ENCODE results near the gene B3GALT5.
"Not testable (repeated sequence)": the region's sequence is repeated elsewhere in the genome, so short reads cannot be mapped to it uniquely, and the experiment has no call there.

Gene B3GALT5, protein sequence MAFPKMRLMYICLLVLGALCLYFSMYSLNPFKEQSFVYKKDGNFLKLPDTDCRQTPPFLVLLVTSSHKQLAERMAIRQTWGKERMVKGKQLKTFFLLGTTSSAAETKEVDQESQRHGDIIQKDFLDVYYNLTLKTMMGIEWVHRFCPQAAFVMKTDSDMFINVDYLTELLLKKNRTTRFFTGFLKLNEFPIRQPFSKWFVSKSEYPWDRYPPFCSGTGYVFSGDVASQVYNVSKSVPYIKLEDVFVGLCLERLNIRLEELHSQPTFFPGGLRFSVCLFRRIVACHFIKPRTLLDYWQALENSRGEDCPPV

DNA sequence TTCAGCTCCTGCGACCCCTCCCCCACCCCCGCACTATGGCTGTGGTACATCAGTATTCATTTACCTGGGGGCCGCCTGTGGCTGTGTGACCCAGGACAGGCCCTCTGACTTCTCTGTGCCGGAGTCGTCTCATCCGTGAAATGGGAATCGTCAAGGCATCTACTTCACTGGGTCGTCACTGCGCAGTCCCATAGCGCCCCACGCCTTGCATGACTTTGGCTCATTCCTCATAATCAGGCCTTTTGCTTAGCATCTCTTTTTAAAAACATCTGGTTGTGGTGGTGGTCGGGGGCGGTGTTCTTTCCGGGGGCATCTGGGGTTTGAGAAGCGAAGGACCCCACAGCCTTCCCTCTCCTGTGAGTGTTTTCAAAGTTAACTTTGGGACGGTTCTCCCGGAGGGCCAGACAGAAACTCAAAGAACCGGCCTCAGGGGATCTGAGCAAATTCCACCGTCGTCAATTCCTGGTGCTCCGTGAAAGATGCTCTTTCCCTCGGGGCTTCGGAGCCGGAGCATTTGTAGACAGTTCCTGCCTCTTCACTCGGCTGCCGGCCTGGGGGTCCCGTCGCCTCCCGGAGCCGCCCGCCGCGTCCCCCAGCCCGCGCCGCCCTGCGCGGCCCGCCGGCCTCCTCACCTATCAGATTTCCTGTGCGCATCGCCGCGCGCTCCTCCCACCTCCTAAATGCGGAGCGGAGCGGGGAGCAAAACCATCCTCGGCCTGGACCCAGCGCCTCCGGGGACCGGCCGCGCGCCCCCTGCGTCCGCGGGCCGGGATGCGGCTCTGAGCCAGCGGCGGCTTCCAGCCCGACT is at the start of gene B3GALT5:
TSS of gene B3GALT5 (plus strand) at position 708 of the 808 bp plus-strand sequence. CDS start 47,620 bp downstream, outside the sequence.
- DNase-seq (ENCODE audit: extremely low spot score, insufficient read length, low read depth), result no peak
- FAIRE-seq, result no peak

DNA sequence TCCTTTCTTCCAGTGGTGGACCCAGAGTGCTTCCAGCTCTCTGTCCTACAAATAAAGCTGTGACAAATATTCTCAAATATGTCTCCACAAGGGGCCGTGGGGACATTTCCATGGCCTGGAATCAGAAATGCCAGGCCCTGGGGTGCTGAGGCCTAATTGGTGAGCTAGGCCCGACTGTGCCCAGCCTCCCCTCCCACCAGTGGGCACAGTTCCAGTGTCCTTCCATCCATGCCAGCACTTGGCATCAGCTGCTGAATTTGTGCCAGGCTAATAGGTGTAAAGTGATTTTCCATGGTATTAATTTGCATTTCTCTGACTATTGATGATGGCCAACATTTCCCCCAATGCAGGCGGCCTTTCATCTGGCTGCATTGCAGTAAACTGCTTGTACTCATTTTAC is 48.5 kb upstream of the B3GALT5 start:
- no peak for FAIRE-seq
- no peak for DNase-seq (ENCODE audit: extremely low spot score, insufficient read length, low read depth)

DNA sequence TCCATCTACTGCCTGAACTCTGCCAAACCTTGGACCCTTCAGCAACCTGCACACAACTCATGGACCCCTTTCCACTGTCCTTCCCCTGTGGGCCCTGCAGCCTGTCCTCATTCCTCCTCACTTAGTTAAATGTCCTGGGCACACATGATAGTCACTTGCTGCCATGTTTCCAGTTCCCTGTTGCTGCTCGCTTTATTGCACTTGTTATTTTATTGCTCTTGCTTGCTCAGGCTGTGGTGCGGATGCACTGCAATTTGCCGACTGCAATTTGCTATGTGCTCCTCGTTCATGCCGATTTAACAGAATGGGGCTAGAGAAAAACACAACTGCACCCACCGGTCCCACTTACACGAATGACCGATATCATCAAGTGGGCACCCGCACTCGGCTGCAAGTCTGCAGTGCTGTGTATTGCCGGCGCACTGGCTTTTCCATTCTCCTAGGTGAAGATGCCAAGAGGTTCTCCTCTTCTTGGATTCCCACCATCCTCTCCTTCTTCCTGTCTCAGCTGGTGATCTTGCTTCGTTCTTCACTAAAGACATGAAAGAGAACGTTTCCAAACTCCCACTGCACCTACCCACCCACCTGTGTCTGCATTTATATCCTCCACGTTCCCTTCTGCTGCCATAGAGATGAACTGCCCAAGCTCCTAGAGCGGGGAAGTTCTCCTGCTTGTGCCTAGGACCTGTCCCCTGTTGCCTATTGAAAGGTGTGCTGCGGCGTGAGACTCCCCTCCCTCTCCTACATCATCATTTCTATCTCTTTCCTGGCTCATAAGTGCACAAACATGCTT is 45.4 kb upstream of the B3GALT5 start:
- FAIRE-seq (no peak), DNase-seq (ENCODE audit: extremely low spot score, insufficient read length, low read depth) (no peak)

DNA sequence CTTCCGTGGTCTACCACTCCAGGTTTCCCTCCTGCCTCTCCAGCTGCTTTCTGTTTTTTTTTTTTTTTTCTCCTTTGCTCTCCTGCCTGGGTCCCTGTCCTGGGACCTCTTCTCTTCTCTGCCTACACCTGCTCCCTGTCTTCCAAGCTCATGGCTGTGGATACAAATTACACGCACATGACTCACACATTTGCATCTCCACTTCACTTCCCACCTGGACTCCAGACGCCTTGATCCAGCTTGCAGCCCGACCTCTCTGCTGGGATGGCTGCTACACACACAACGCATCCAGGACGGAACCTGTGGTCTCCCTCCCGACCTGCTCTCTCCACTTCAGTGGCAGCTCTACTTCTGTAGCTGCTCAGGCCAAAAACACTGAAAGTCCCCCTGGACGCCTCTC is 44.4 kb upstream of the B3GALT5 start:
- DNase-seq (ENCODE audit: extremely low spot score, insufficient read length, low read depth), result no peak
- FAIRE-seq, result no peak

DNA sequence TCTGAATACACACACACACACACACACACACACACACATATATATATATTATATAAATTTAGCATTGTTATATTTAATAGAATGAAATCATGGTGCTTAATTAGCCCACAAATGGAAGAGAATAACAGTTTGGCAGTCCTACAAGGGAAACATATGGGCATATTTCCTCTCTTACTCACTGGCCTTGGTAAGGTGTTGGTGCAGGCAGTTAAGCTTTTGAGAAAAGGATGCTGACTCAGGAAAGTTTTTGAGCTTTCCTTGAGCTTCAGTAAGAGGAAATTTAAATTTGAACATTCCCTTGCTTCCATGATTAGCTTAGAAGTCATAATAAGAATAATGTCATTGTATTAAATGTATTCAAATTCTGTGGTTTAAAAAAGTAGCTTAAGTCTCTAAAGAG is 37.0 kb upstream of the B3GALT5 start:
- no peak for FAIRE-seq

DNA sequence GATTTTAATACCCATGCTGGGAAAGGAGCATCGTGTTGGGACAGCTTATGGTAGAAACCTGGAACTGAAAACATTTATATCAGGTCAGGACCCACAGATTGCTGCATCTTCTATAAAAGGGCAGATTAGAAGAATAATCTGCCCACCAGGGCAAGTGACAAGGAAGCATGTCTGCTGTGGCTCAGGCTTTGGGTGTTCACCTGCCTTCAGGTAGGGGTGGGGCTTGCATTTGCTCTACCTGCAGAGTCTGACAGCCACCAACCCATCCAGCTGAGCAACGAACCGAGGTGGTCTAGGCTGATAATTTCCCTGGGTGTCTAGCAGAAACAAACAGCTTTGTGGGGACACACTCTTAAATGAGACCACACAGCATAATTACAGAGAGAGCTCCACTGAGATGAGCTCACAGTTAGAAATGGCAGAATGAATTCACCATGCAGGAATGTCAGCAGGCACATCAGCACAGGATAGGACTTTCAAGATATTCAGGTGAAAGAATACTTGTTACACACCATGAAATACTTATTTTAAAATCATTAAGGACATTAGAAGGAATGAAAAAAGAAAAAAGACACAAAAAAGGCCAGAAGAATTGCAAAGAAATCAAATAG is 36.1 kb upstream of the B3GALT5 start:
- FAIRE-seq, result no peak

More for the DNA sequence above, 37.0 kb upstream of the B3GALT5 start:
- no peak for DNase-seq (ENCODE audit: extremely low spot score, insufficient read length, low read depth)

DNA sequence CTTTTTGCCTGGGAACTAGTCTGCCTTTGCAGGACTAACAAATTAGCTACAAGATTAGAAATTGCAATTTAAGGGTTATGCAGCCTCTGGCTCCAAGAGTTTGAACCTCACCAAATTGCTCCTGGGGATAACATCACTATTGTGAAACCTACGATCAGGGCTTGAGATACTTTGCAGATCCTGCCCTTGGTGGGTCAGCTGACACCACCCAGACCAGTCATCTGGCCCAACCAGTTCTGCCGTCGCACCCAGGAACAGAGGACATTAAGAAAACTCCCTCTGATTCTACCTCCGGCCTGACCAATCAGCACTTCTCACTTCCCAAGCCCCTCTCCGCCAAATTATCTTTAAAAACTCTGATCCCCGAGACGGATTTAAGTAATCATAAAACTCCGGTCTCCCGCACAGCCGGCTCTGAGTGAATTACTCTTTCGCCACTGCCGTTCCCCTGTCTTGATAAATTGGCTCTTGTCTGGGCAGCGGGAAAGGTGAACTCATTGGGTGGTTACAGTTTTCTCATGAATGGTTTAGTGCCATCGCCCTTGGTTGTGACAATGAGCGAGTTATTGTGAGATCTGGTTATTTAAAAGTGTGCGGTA is 32.9 kb upstream of the B3GALT5 start:
- FAIRE-seq (no peak), DNase-seq (ENCODE audit: extremely low spot score, insufficient read length, low read depth) (no peak)

More for the DNA sequence above, 36.1 kb upstream of the B3GALT5 start:
- no peak for DNase-seq (ENCODE audit: extremely low spot score, insufficient read length, low read depth)

DNA sequence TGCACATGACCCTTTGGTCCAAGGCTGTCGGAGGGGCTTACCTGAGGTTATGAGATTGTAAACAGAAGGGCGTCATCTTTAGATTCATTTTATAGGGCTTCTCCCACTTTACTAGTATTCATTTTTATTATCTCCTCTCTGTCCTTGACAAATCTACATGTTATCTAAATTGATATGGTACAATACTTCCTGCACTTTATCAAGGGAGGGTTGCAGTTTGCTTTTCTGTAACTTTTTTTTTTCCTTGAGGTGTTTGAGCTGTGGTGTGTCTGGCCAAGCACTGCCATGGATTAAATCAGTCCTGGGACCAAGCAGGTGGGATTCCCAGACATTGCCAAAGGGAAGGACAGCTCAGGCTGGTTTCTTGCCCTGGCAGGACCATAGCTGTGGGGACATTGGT is 32.0 kb upstream of the B3GALT5 start:
- DNase-seq (ENCODE audit: extremely low spot score, insufficient read length, low read depth), result no peak
- FAIRE-seq, result no peak

DNA sequence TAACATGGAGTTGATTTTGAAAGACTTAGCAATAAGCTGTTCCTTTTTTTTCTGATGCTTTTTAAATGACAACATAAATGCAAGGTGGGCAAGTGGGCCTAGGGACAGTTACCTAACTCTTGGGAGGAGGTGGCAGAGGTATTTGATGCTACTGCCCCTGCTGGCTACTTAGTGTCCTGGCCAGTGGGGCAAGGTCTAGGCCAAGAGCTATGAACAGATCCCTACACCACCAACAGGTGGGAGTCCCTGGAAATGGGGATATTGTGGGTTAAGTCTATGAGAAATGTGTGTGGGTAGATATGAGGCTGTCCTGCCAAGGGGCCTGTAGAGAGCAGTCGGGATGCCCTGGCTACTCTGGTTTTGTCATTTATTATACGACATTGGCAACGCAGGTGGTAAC is 31.3 kb upstream of the B3GALT5 start:
- no peak for FAIRE-seq

DNA sequence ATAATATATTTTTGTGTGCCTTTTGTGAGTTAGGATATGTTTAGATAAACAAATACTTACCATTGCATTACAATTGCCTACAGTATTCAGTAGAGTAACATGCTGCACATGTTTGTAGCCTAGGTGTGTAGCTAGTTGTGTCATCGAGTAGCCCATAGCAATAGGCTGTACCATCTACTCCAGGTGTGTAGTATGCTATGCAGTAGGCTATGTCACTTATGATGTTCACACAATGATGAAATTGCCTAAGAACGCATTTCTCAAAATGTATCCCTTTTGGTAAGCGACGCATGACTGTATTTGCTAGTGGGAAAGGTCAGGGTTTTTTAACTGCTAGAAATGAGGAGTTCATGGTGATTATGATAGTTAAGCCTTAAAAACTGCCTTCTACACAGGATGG is 30.0 kb upstream of the B3GALT5 start:
- DNase-seq (ENCODE audit: extremely low spot score, insufficient read length, low read depth), result no peak
- no peak for FAIRE-seq

More for the DNA sequence above, 31.3 kb upstream of the B3GALT5 start:
- DNase-seq (ENCODE audit: extremely low spot score, insufficient read length, low read depth), result no peak

DNA sequence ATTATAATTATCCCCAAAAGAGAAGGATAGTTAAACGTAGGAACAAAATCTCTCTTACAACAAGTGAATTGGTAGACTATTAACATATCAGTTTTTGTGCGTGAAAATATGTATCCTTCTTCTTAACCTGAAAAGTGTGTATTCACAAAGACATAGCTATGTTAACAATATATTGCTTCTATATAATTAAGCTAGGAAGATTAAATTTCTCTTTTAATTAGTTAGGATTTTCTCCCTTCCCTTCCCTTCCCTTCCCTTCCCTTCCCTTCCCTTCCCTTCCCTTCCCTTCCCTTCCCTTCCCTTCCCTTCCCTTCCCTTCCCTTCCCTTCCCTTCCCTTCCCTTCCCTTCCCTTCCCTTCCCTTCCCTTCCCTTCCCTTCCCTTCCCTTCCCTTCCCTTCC is 29.2 kb upstream of the B3GALT5 start:
- DNase-seq (ENCODE audit: extremely low spot score, insufficient read length, low read depth); FAIRE-seq: not testable (repeated sequence)

DNA sequence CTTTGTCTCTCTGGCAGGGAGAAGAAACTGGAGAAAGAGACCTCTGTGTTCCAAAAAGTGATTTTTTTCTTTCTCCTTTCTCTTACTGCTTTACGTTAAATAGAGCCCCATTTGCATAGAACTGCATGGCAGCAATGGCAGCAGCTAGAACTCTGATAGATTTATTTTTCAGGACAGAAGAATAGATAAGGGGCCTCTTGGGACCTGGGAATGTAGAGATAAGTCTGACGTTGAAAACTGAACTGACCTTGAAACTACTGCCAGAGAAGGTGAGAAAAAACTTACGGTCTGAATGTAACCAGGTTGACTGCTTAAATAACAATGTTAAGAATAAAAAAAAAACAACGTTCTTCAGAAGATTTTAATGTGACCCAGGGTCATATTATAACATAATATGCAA is 25.4 kb upstream of the B3GALT5 start:
- DNase-seq (ENCODE audit: extremely low spot score, insufficient read length, low read depth) (no peak), FAIRE-seq (no peak)

DNA sequence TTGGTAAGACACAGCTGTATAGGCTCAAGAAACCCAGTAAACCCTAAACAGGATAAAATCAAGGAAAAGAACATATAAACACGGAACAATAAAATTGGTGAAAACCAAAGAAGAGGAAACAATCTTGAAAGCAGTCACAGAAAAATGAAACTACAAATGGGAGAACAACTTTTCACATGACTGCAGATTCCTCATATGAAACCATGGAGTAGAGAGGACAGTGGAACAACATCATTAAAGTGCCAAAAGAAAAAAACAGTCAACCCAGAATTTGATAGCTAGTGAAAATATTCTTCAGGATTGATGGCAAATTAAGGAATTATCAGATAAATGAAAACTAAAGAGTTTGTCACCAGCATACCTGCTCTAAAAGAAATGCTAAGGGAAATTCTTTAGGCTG is 23.9 kb upstream of the B3GALT5 start:
- FAIRE-seq (no peak), DNase-seq (ENCODE audit: extremely low spot score, insufficient read length, low read depth) (no peak)

DNA sequence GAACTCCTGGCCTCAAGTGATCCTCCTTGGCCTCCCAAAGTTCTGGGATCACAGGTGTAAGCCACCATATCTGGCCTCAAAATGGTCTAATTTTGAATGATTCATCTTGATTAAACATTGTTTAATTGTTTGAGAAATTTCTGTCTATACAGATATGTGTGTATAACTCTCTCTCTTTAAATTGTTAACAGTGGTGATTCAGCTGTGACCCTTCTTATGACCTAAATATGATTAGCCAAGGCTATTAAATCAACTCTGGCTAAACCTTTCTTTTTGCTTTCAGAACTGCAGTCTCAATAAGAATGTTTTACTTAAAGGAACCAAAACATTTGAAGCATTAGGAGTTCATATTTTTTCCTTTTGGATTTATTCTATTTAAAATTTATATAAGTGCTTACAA is 19.2 kb upstream of the B3GALT5 start:
- DNase-seq (ENCODE audit: extremely low spot score, insufficient read length, low read depth) (no peak), FAIRE-seq (no peak)

DNA sequence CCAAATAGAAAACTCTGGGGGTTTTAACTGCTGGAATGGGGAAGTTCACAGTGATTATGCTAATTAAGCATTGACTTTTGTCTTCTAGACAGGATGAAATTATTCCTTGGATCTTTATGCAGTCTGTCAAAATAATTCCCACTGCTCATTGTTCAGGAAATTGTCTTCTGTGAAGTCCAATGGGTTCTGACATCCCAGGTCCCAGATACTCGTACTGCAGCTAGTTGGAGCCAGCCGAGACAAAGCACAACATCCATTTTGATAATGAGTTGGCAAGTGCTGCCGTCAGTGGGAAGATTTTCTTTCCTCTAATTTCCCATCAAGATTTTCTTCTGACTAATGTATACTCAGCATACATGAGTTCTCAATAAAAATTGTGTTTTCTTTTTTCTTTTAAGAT is 17.3 kb upstream of the B3GALT5 start:
- DNase-seq (ENCODE audit: extremely low spot score, insufficient read length, low read depth) (no peak), FAIRE-seq (no peak)

DNA sequence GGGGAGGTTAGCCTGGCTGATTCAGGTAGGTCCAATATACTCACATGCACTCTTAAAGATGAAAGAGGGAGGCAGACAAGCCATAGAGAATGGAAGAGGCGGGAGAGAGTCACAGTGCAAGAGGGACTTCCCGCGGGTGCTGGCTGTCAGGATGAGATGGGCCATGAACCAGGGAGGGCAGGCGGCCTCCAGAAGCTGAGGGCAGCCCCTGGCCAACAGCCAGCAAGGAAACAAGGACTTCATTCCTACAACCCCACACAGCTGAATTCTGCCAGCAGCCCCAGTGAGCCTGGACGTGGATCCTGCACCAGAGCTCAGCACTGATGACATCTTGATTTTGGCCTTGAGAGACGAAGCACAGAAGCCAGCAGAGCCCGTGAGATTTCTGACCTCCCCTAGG is 15.1 kb upstream of the B3GALT5 start:
- DNase-seq (ENCODE audit: extremely low spot score, insufficient read length, low read depth) (no peak), FAIRE-seq (no peak)

DNA sequence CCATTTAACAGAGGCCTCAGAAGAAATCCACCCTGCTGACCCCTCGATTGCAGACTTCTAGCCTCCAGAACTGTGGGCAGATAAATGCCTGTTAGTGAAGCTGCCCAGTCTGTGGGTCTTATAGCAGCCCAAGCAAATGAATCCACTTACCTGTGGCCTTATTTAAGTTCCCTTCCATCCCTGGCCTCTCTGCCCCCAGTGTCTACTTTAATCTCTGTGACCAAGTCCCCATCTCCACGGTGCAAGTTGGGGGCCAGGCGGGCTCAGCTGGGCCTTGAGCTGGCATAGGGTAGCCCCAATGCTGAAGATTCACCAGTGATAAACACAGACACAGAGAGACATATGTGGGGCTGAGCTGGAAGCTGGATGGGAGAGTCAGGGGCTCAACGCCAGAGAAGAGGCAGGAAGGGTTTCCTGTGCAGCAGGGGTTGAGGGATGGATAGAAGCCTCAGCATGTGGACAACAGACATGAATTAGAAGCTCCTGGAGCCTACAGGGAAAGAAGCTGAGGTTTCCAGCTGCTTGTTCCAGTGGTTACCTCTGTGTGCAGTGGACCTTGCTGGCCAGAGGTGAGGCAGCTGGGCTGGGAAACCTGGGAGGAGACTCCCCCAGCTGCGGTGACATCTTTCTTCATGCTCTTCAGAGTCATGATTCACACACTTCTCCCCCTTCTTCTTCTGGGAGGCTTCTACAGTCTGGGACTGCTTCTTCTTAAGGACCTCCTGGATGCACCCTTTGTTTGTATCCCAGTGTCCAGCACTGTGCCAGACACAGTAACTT is 13.4 kb upstream of the B3GALT5 start:
- DNase-seq (ENCODE audit: extremely low spot score, insufficient read length, low read depth) (no peak), FAIRE-seq (no peak)

DNA sequence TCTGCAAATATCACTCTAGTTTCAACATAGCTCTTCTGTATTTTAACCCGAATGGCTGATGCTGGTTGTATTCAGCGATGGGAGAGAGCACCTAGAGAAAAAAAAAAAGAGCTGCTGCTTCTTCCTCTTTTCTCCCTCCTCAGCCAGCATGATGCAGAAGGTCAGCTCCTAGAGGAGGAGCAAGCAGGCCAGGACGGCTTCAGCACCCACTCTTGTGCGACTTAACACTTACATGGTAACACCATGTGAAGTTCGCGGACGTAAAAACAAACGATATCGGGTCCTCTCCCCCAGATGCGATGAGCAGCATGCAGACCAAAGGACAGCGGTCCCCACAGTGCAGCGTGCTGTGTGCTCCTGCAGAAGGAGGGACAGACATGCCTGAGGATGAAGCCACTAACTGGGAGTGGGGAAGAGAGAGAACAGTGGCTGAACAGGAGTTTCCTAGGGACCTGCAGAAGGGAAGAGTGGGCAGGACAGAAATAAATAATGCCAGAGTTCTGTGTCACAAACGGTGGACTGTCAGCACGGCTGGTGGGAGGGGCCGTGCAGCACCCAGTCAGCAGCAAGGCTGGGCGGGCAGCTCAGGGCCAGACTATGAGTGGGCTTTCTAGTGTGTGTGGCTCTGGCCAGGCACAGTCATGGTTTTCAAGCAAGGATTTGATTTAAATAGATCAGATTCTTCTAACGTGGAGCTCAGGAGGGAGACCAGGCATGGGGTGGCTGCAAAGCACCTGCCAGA is 11.4 kb upstream of the B3GALT5 start:
- DNase-seq (ENCODE audit: extremely low spot score, insufficient read length, low read depth) (no peak), FAIRE-seq (no peak)

All from GM18507 (cell line).